ENCODE results near the gene SLC22A6. TPM values are rescaled to one million over a fixed set of nuclear protein-coding genes. Genes with fewer than 3 reads are reported as not detected.

SLC22A6 gene
- not detected in 2 replicates for total RNA-seq

GRCh38 chr11:62984451-62984991, at the start of gene SLC22A6:
Gene SLC22A6 (minus strand): TSS chr11:62984967. CDS start chr11:62984690, 277 bp downstream.

GRCh38 chr11:63015521-63016215, 30.9 kb upstream of the SLC22A6 start, which contains the start of gene SLC22A8:
Gene SLC22A8 (minus strand): TSS chr11:63015841. CDS start chr11:63014958, 883 bp downstream.

Other genes with a start within 250 kb of the SLC22A6 start
- 10.3 and 11.7 TPM in 2 replicates for gene ZBTB3, start 230.8 kb downstream of the SLC22A6 start, total RNA-seq
- gene POLR2G, start 223.4 kb downstream of the SLC22A6 start, total RNA-seq = 51.6 and 51.7 TPM in 2 replicates
- 19.3 and 27.2 TPM in 2 replicates for gene TAF6L, start 213.6 kb downstream of the SLC22A6 start, total RNA-seq
- 48.9 and 50.0 TPM in 2 replicates for gene TMEM179B, start 197.6 kb downstream of the SLC22A6 start, total RNA-seq
- gene TMEM223, start 193.0 kb downstream of the SLC22A6 start, total RNA-seq = 13.3 and 16.2 TPM in 2 replicates
- 26.1 and 39.4 TPM in 2 replicates for gene NXF1, start 179.5 kb downstream of the SLC22A6 start, total RNA-seq
- 35.5 and 44.3 TPM in 2 replicates for gene STX5, start 152.9 kb downstream of the SLC22A6 start, total RNA-seq
- gene TEX54, start 152.1 kb downstream of the SLC22A6 start, total RNA-seq = not detected in 2 replicates
- gene WDR74, start 145.4 kb downstream of the SLC22A6 start, total RNA-seq = 25.4 and 46.1 TPM in 2 replicates
- 104 and 190 TPM in 2 replicates for gene SLC3A2, start 104.1 kb downstream of the SLC22A6 start, total RNA-seq
- gene CHRM1, start 63.6 kb downstream of the SLC22A6 start, total RNA-seq = not detected in 2 replicates
- not detected in 2 replicates for gene SLC22A8, start 30.9 kb upstream of the SLC22A6 start, total RNA-seq
- not detected in 2 replicates for gene SLC22A24, start 159.3 kb upstream of the SLC22A6 start, total RNA-seq